IMR-90 (cell line): ENCODE results near the gene DPYD. TPM values are rescaled to one million over a fixed set of nuclear protein-coding genes. Genes with fewer than 3 reads are reported as not detected.

Experiments
- ATAC-seq: fragments of 200-7000 bp; cut with Tn5 transposase; 2 replicates; pipeline ENCODE4 v1.9.1; 2020; ENCODE audit warnings: low read depth, mild to moderate bottlenecking, moderate library complexity
- BruUV-seq: library from RNA; stranded (reverse); fragments of 400-500 nt; replicated peaks from 2 replicates; lab custom pipeline; 2021; lab: Mats Ljungman, UMichigan
- CTCF ChIA-PET: fragments of 300-600 bp; formaldehyde crosslinking; extraction: SDS; loops from one replicate; lab custom pipeline; 2021; ENCODE audit warnings: antibody characterized with exemption; lab: Yijun Ruan, JAX
- POLR2A ChIA-PET: fragments of 300-600 bp; sonication (Branson Sonifier 250); formaldehyde crosslinking; loops from one replicate; lab custom pipeline; 2022; ENCODE audit warnings: antibody characterized with exemption; ENCODE audit not compliant: unreplicated experiment; lab: Charles Lee
- DNase-seq: peaks from one replicate; pipeline ENCODE4 v3.0.0; 2013
- H2AFZ ChIP-seq: replicated peaks from 2 replicates; pipeline ENCODE3; 2013; ENCODE audit warnings: low read length, mild to moderate bottlenecking; ENCODE audit not compliant: poor library complexity
- H2AK5ac ChIP-seq: 2 replicates; pipeline ENCODE4 v1.6.1; 2013; ENCODE audit warnings: low read depth, low read length, inconsistent platforms
- H2AK9ac ChIP-seq: replicated peaks from 2 replicates; pipeline ENCODE3; 2013; ENCODE audit warnings: mild to moderate bottlenecking, low read depth, low read length, moderate library complexity; ENCODE audit not compliant: poor library complexity
- H2BK120ac ChIP-seq: 2 replicates; pipeline ENCODE4 v1.6.1; 2013; ENCODE audit warnings: low read depth, low read length, inconsistent platforms
- H2BK15ac ChIP-seq: 3 replicates; pipeline ENCODE4 v1.6.1; 2013; ENCODE audit warnings: low read depth, low read length, inconsistent platforms
- H2BK20ac ChIP-seq: 2 replicates; pipeline ENCODE4 v1.6.1; 2013; ENCODE audit warnings: low read depth, mild to moderate bottlenecking, inconsistent platforms, low read length, moderate library complexity
- H2BK5ac ChIP-seq: 2 replicates; pipeline ENCODE4 v1.6.1; 2013; ENCODE audit warnings: mild to moderate bottlenecking, low read depth, low read length, inconsistent platforms; ENCODE audit not compliant: poor library complexity, severe bottlenecking
- H3K14ac ChIP-seq: replicated peaks from 2 replicates; pipeline ENCODE4 v1.6.1; 2013; ENCODE audit warnings: low read depth, low read length, inconsistent platforms
- H3K18ac ChIP-seq: 2 replicates; pipeline ENCODE4 v1.6.1; 2013; ENCODE audit warnings: low read depth, low read length, control low read depth
- H3K23ac ChIP-seq: 2 replicates; pipeline ENCODE4 v1.6.1; 2013; ENCODE audit warnings: low read depth, low read length, inconsistent platforms
- H3K27ac ChIP-seq: 2 replicates; pipeline ENCODE4 v1.5.1; 2013; ENCODE audit warnings: mild to moderate bottlenecking, control low read depth, low read length; ENCODE audit not compliant: insufficient read depth
- H3K27me3 ChIP-seq: 2 replicates; pipeline ENCODE4 v1.6.1; 2013; ENCODE audit warnings: low read length; ENCODE audit not compliant: control insufficient read depth, insufficient read depth
- H3K36me3 ChIP-seq: 2 replicates; pipeline ENCODE4 v1.6.1; 2013; ENCODE audit warnings: low read length, mixed read lengths; ENCODE audit not compliant: control insufficient read depth, insufficient read depth
- H3K4ac ChIP-seq: 2 replicates; pipeline ENCODE4 v1.6.1; 2013; ENCODE audit warnings: low read depth, low read length, inconsistent platforms
- H3K4me1 ChIP-seq: 2 replicates; pipeline ENCODE4 v1.6.1; 2013; ENCODE audit warnings: low read length, mixed read lengths; ENCODE audit not compliant: control insufficient read depth, insufficient read depth
- H3K4me2 ChIP-seq: 2 replicates; pipeline ENCODE4 v1.6.1; 2013; ENCODE audit warnings: low read depth, mild to moderate bottlenecking, control low read depth, low read length, moderate library complexity
- H3K4me3 ChIP-seq: 2 replicates; pipeline ENCODE4 v1.5.1; 2013; ENCODE audit warnings: low read depth, mild to moderate bottlenecking, control low read depth, low read length, moderate library complexity; ENCODE audit not compliant: insufficient read depth
- H3K56ac ChIP-seq: 2 replicates; pipeline ENCODE4 v1.6.1; 2013; ENCODE audit warnings: low read length, inconsistent platforms; ENCODE audit not compliant: insufficient read depth; ENCODE audit errors: extremely low read depth
- H3K79me1 ChIP-seq, 2 experiments: 2 replicates each; pipeline ENCODE4 v1.6.1; 2013; ENCODE audit warnings: low read length in 2 of 2, inconsistent platforms in 1 of 2, low read depth in 1 of 2
- H3K9ac ChIP-seq: 2 replicates; pipeline ENCODE4 v1.6.1; 2013; ENCODE audit warnings: low read depth, low read length, control low read depth
- H3K9me1 ChIP-seq: 2 replicates; pipeline ENCODE4 v1.6.1; 2013; ENCODE audit warnings: low read length, inconsistent platforms; ENCODE audit not compliant: insufficient read depth
- H3K9me3 ChIP-seq: 2 replicates; pipeline ENCODE4 v1.6.1; 2013; ENCODE audit warnings: low read length; ENCODE audit not compliant: control insufficient read depth, insufficient read depth
- H4K20me1 ChIP-seq: 2 replicates; pipeline ENCODE4 v1.6.1; 2013; ENCODE audit warnings: low read length, inconsistent platforms; ENCODE audit not compliant: insufficient read depth
- H4K5ac ChIP-seq: 2 replicates; pipeline ENCODE4 v1.6.1; 2013; ENCODE audit warnings: mild to moderate bottlenecking, low read depth, low read length, control low read depth
- H4K8ac ChIP-seq, 2 experiments: 2 replicates each; pipeline ENCODE4 v1.6.1; 2013; ENCODE audit warnings: low read depth in 2 of 2, low read length in 2 of 2, control low read depth in 1 of 2, inconsistent platforms in 1 of 2
- H4K91ac ChIP-seq: 2 replicates; pipeline ENCODE4 v1.6.1; 2013; ENCODE audit warnings: low read depth, low read length, inconsistent platforms; ENCODE audit not compliant: insufficient read depth
- MAFK ChIP-seq: IDR thresholded peaks from 2 replicates; pipeline ENCODE4 v1.6.1; 2012; ENCODE audit warnings: low read depth, low read length, improper control_type of control experiment
- WGBS, 2 experiments: methylation state at CpG; one replicate each; pipeline versions ENCODE4 v1.1.5 to v1.1.7; 2013; ENCODE audit warnings: missing lambda C conversion rate in 2 of 2; ENCODE audit not compliant: insufficient read length in 1 of 2; ENCODE audit errors: extremely low coverage in 2 of 2; 5-methylcytosine and 5-hydroxymethylcytosine counted together
- dilution Hi-C: fragments of 300-500 bp; cut with HindIII; formaldehyde crosslinking; loops from one replicate; pipeline ENCODE4 v1.14.3; 2018; ENCODE audit warnings: low sequenced_read_pairs; ENCODE audit not compliant: unreplicated experiment
- in situ Hi-C: fragments of 300-500 bp; cut with MboI; formaldehyde crosslinking; loops from 3 replicates; pipeline ENCODE4 v1.14.3; 2019; ENCODE audit warnings: low sequenced_read_pairs, inconsistent platforms, mixed read lengths
- intact Hi-C: fragments of 100-400 bp; cut with micrococcal nuclease; formaldehyde crosslinking; loops from 2 replicates; pipeline ENCODE4 v1.10.0; 2022
- polyA plus RNA-seq, 3 experiments: library from polyadenylated mRNA; depleted of rRNA; stranded (reverse); fragments of >200 nt; gene quantifications; 2 replicates each; pipeline ENCODE4 v1.2.3, GENCODE V29; 2012; ENCODE audit warnings: low replicate concordance in 1 of 3
- total RNA-seq: library from RNA; depleted of rRNA; stranded (reverse); fragments of >200 nt; gene quantifications from 2 replicates; pipeline ENCODE4 v1.2.3, GENCODE V29; 2012

DPYD gene
- total and polyA plus RNA-seq, 2 of the 4 experiments (the other 2 are of a cell fraction): 9.3 to 47.3 TPM

- Histone ChIP-seq H4K8ac (no peak overlapping the region), H3K4me1 (no peaks in the 10 kb centered on the region), H3K14ac (no peak overlapping the region), H4K5ac (no peak overlapping the region), H2BK5ac (no peak overlapping the region), H4K20me1 (no peaks in the 10 kb centered on the region), H3K79me1 (no peaks in the 10 kb centered on the region), H3K23ac (no peak overlapping the region), H3K18ac (no peak overlapping the region), H3K9me1 (no peaks in the 10 kb centered on the region), H3K4ac (no peak overlapping the region), H3K4me2 (no peak overlapping the region), H2BK15ac (no peak overlapping the region), H3K4me3 (no peak overlapping the region), H3K27ac (no peak overlapping the region), H3K9me3 (no peaks in the 10 kb centered on the region; the same call in 1 of the 2 replicates), H2BK20ac (no peak overlapping the region), H2AK5ac (no peak overlapping the region), H2AFZ (no peak overlapping the region), H3K56ac (no peak overlapping the region), H2BK120ac (no peak overlapping the region), H3K9ac (no peak overlapping the region), H2AK9ac (no peak overlapping the region), H3K27me3 (no peaks in the 10 kb centered on the region), H3K36me3 (no peaks in the 10 kb centered on the region), H4K91ac (no peak overlapping the region)
- DNase-seq (peak; percentile 43), ATAC-seq (peak; percentile 75)
- TF ChIP-seq MAFK: no peak
- no CpG with 5 or more reads among the region's 2 CpGs for WGBS, 2 experiments
- in situ Hi-C loops: no loop called here
- BruUV-seq: no TSS peak
- dilution Hi-C loops: no loop called here
- POLR2A ChIA-PET: no interaction called here
- CTCF ChIA-PET: interaction anchor here (0.7 kb wide), 1 partner anchor 1514 kb away, joined by 5 read pairs; no protein-coding TSS in a partner anchor
- intact Hi-C loops: no loop called here
These were observed 199.6 kb downstream of the DPYD start for GRCh38 chr1:97721221-97721620.
